Neural crest cell (in vitro differentiated cells): Measurements from ENCODE around the gene USP8. TPM values are rescaled to one million over a fixed set of nuclear protein-coding genes. Genes with fewer than 3 reads are reported as not detected.

ENCODE experiments used
- DNase-seq: peaks from one replicate; pipeline ENCODE4 v3.0.0; 2021; ENCODE audit warnings: low read depth, mixed read lengths, low spot score
- H3K27ac Mint-ChIP-seq: one replicate; pipeline ENCODE4 v1.8.0; 2021; ENCODE audit warnings: mild to moderate bottlenecking, mixed read lengths; ENCODE audit not compliant: unreplicated experiment
- H3K27me3 Mint-ChIP-seq: 2 replicates; pipeline ENCODE4 v1.8.0; 2021; ENCODE audit warnings: low read depth, mild to moderate bottlenecking, mixed read lengths
- H3K36me3 Mint-ChIP-seq: 2 replicates; pipeline ENCODE4 v1.8.0; 2021; ENCODE audit warnings: low read depth, mild to moderate bottlenecking, mixed read lengths
- H3K4me1 Mint-ChIP-seq: 2 replicates; pipeline ENCODE4 v1.8.0; 2021; ENCODE audit warnings: mixed read lengths
- H3K4me3 Mint-ChIP-seq: one replicate; pipeline ENCODE4 v1.8.0; 2021; ENCODE audit warnings: mild to moderate bottlenecking, mixed read lengths
- H3K9me3 Mint-ChIP-seq: 2 replicates; pipeline ENCODE4 v1.8.0; 2021; ENCODE audit warnings: mixed read lengths
- total RNA-seq: library from RNA; stranded (reverse); gene quantifications from 2 replicates; pipeline ENCODE4 v1.2.1, GENCODE V29; 2021
- TF ChIP-seq, protein P1 (sequence below): fragments of 200-600 bp; sonication (generic); conservative IDR thresholded peaks from 2 replicates; pipeline ENCODE4 v1.5.0; 2021; ENCODE audit warnings: antibody characterized with exemption, mild to moderate bottlenecking

Gene USP8
- total RNA-seq, 1 donor from 2014 or later = 40.5 TPM

- TF ChIP-seq, protein P1, sequence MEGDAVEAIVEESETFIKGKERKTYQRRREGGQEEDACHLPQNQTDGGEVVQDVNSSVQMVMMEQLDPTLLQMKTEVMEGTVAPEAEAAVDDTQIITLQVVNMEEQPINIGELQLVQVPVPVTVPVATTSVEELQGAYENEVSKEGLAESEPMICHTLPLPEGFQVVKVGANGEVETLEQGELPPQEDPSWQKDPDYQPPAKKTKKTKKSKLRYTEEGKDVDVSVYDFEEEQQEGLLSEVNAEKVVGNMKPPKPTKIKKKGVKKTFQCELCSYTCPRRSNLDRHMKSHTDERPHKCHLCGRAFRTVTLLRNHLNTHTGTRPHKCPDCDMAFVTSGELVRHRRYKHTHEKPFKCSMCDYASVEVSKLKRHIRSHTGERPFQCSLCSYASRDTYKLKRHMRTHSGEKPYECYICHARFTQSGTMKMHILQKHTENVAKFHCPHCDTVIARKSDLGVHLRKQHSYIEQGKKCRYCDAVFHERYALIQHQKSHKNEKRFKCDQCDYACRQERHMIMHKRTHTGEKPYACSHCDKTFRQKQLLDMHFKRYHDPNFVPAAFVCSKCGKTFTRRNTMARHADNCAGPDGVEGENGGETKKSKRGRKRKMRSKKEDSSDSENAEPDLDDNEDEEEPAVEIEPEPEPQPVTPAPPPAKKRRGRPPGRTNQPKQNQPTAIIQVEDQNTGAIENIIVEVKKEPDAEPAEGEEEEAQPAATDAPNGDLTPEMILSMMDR = no peak
- Mint-ChIP-seq H3K9me3 (peaks cover 1% of the 10 kb centered on the region), H3K27ac (no peak within 1 kb of the TSS), H3K4me1 (no peaks in the 10 kb centered on the region), H3K4me3 (no peak within 1 kb of the TSS), H3K36me3 (peaks cover 5% of the 10 kb centered on the region), H3K27me3 (no peaks in the 10 kb centered on the region)
- no peak for DNase-seq
Observed at GRCh38 chr15:50546566-50546965, 122.4 kb downstream of the USP8 start, which contains the start of gene USP50. Gene USP50, minus strand, starts transcription at chr15:50546666. Its CDS starts 141 bp downstream, at chr15:50546525.

- Mint-ChIP-seq H3K27ac (no peak overlapping the region), H3K9me3 (peaks cover 3% of the 10 kb centered on the region), H3K4me3 (no peak overlapping the region), H3K4me1 (no peaks in the 10 kb centered on the region), H3K36me3 (peaks cover 10% of the 10 kb centered on the region), H3K27me3 (no peaks in the 10 kb centered on the region)
- no peak for DNase-seq
- TF ChIP-seq, protein P1 = no peak
Observed at GRCh38 chr15:50549326-50549725, 125.1 kb downstream of the USP8 start.

- Mint-ChIP-seq H3K4me1 (no peaks in the 10 kb centered on the region), H3K9me3 (peaks cover 3% of the 10 kb centered on the region), H3K36me3 (peaks cover 14% of the 10 kb centered on the region)
Observed at GRCh38 chr15:50552238-50552637, 128.0 kb downstream of the USP8 start.

DNA sequence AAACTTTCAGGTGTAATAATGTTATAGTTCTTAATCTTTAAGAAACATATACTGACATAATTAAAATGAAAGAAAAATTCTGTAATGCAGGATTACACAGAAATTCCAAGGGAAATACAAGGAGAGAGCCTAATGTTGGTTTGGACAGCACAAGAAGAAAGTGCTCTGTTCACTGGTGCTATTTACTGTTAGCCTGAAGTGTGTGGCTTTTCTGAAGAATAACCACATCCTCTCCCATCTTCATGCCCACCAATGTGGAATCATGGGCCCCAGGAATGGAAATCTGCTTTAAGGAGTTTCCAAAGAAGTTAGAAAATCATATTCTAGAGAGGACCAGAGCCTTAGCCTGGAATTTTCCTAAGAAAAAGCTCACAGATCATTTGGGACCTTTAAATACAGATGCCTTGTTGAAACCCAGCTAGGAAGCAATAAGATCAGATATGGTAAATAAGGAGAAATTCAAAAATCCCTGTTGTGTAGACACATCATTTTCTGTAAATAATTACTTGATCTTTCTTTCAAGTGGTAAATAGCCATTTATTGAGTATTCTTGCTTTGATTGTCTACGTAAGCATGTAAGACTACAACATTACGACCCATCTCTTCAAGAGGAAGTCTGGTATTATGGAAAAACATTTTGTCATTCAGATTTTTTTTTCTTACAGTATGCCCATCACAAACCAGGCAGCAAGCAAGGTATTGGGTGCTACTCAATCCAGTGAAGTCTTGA lies 132.6 kb downstream of the USP8 start:
- H3K9me3 Mint-ChIP-seq = no peaks in the 10 kb centered on the region
- H3K36me3 Mint-ChIP-seq = peaks cover 9% of the 10 kb centered on the region
- H3K27ac Mint-ChIP-seq = no peak overlapping the region

More at GRCh38 chr15:50552238-50552637, 128.0 kb downstream of the USP8 start:
- Mint-ChIP-seq H3K27ac (no peak overlapping the region), H3K4me3 (no peak overlapping the region), H3K27me3 (no peaks in the 10 kb centered on the region)
- DNase-seq = no peak
- TF ChIP-seq, protein P1 = no peak

DNA sequence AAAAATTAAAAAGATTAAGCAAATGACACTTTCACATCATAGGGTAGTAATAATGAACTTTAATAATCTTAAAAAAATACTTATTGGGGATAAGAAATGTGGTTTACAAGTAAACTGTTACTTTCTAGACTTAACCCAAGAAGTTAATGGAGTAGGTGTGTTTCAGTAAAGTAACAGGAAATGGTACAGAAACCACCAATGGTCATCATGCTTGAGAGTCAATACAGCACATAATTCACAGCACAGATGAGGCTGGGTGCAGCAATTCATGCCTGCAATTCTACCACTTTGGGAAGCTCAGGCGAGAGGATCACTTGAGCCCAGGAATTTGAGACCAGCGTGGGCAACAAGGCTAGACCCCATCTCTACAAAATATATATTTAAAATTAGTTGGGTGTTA lies 133.8 kb downstream of the USP8 start:
- Mint-ChIP-seq H3K27ac (no peak overlapping the region), H3K27me3 (no peaks in the 10 kb centered on the region), H3K9me3 (no peaks in the 10 kb centered on the region), H3K4me3 (no peak overlapping the region), H3K36me3 (peaks cover 9% of the 10 kb centered on the region), H3K4me1 (no peaks in the 10 kb centered on the region)
- no peak for DNase-seq
- TF ChIP-seq, protein P1 = no peak

More for the DNA sequence above, 132.6 kb downstream of the USP8 start:
- Mint-ChIP-seq H3K27me3 (no peaks in the 10 kb centered on the region), H3K4me3 (no peak overlapping the region), H3K4me1 (no peaks in the 10 kb centered on the region)
- TF ChIP-seq, protein P1 = no peak
- DNase-seq = no peak
